ENCODE data around the gene LRRC75B.
A peak's percentile ranks its signal among the peaks of the same experiment; 100 is the strongest.
"Not testable (repeated sequence)": the region's sequence is repeated elsewhere in the genome, so short reads cannot be mapped to it uniquely, and the experiment has no call there.

Gene LRRC75B

GRCh38 chr22:24614794-24615193 is 21.9 kb upstream of the LRRC75B start:
- H3K27me3 Mint-ChIP-seq; H3K4me1 Mint-ChIP-seq (ENCODE audit: low read depth in 2 of 2); H3K27ac Mint-ChIP-seq; ATAC-seq (replicated peaks); DNase-seq; H3K9me3 Mint-ChIP-seq; H3K4me3 Mint-ChIP-seq: not testable (repeated sequence)
- H3K36me3 Mint-ChIP-seq (ENCODE audit: insufficient read depth), result peaks cover 12% of the 10 kb centered on the region

DNA sequence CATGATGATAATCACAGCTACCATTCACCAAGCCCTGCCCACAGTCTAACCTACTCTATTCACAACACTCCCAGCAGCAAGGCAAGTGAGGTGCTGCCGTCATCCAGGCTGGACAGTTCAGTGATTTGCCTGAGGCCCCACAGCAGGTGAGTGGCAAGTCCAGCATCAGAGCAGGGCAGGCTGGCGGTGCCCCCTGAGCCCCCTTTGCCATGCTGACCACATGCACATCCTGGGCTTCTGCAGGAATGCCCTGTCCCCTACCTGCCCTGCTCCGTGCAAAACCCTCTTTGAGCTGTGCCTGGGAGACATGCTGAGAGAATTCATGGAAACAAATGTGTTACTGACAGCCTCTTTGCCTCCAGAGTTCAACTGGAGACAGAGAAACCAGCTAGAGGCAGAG is 17.0 kb upstream of the LRRC75B start:
- not testable (repeated sequence) for H3K27me3 Mint-ChIP-seq; DNase-seq; H3K4me3 Mint-ChIP-seq; ATAC-seq (replicated peaks); H3K9me3 Mint-ChIP-seq; H3K27ac Mint-ChIP-seq
- H3K36me3 Mint-ChIP-seq (ENCODE audit: insufficient read depth), result peaks cover 19% of the 10 kb centered on the region
- H3K4me1 Mint-ChIP-seq (ENCODE audit: low read depth in 2 of 2), result peaks cover 4 to 18% of the 10 kb centered on the region in 2 donors

GRCh38 chr22:24608327-24608726 is 15.5 kb upstream of the LRRC75B start:
- not testable (repeated sequence) for H3K9me3 Mint-ChIP-seq; DNase-seq; ATAC-seq (replicated peaks); H3K27me3 Mint-ChIP-seq
- H3K27ac Mint-ChIP-seq, result peak overlapping the region; percentile 99
- peak overlapping the region; percentile 88 to 90 for H3K4me3 Mint-ChIP-seq
- peaks cover 17% of the 10 kb centered on the region for H3K36me3 Mint-ChIP-seq (ENCODE audit: insufficient read depth)
- peaks cover 15 to 29% of the 10 kb centered on the region in 2 donors for H3K4me1 Mint-ChIP-seq (ENCODE audit: low read depth in 2 of 2)

- ATAC-seq (replicated peaks) (peak; percentile 77), DNase-seq (peak; percentile 21 to 48 (median 44))
- H3K36me3 Mint-ChIP-seq (ENCODE audit: insufficient read depth), result peaks cover 17% of the 10 kb centered on the region
- H3K4me3 Mint-ChIP-seq, result peak overlapping the region; percentile 88 to 90
- H3K27me3 Mint-ChIP-seq, H3K9me3 Mint-ChIP-seq: not testable (repeated sequence)
- peaks cover 16 to 32% of the 10 kb centered on the region in 2 donors for H3K4me1 Mint-ChIP-seq (ENCODE audit: low read depth in 2 of 2)
- peak overlapping the region; percentile 99 for H3K27ac Mint-ChIP-seq
These were observed 14.6 kb upstream of the LRRC75B start for GRCh38 chr22:24607429-24607983.

DNA sequence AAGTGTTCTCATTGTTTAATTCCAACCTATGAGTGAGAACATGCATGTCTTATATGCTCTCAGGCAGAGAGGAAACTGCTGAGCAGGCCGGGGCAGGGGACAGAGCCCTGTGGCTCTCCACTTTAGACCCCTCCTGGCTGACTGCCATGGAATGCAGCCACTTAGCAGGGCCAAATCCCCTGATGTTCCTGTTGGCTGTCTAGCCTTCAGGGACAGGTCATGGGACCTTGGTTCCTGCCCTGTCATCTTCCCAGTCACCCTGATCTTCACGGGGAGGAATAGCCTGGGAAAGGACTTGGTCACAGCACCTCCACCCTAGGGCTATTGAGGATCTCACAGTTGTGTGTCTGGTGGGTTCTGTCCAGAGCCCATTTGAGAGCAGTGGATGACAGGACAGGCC is 13.5 kb upstream of the LRRC75B start:
- Mint-ChIP-seq H3K4me1 (ENCODE audit: low read depth in 2 of 2) (peaks cover 19 to 41% of the 10 kb centered on the region in 2 donors), H3K27ac (peak overlapping the region; percentile 52 to 77), H3K36me3 (ENCODE audit: insufficient read depth) (peaks cover 17% of the 10 kb centered on the region), H3K4me3 (peak overlapping the region in 1 of 2 donors; percentile 51)
- H3K27me3 Mint-ChIP-seq; ATAC-seq (replicated peaks); DNase-seq; H3K9me3 Mint-ChIP-seq: not testable (repeated sequence)

GRCh38 chr22:24603770-24604629 is 11.1 kb upstream of the LRRC75B start:
- not testable (repeated sequence) for DNase-seq
- peak; percentile 63 for ATAC-seq (replicated peaks)

DNA sequence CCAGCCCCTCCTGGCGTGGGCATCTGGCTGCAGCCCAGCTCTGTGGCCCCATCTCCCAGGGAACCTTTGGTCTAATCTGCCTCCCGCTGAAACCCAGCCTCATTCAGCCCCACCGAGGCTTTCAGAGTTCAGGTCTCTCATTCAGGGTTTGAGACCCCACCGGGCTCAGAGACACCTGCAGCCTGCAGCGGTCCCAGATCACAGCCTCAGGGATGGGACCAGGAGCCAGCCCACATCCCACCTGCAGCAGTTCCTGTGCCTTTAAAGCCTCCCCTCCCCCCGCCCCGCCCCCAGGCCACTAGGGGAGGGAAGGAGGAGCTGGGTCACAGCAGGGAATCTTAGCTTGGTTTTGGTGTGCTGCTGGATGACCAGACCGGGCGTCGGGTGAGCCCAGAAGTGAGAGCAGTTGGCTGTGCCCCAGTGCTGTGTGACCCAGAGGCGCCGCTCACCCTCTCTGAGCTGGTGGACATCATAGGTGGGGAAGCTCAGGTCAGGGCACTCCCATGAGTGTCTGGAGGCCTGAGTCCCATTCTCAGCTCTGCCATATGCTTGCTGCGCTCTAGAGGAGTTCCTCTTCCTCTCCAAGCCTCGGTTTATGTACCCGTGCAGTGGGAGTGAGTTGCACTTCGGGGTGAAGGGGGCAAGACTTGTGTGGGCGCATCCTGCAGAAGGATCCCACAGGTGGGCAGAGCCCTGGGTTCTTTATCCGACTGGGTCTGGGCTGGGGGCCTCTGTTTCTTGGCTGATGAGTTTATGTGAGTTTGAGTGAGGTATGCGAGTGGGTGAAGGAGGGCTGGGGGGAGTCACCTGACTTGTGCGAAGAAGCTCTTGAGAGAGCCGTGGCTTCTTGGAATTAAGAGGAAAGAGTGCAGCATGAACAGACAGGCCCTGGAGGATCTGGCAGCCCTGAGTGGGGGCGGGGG is 10.2 kb upstream of the LRRC75B start, which contains the start of gene GGT1:
Gene GGT1 (plus strand): TSS at position 347 of the 923 bp plus-strand sequence. CDS start 7,889 bp downstream, outside the sequence.
- H3K9me3 Mint-ChIP-seq; DNase-seq; ATAC-seq (replicated peaks); H3K27me3 Mint-ChIP-seq: not testable (repeated sequence)
- peaks cover 28 to 32% of the 10 kb centered on the region in 2 donors for H3K4me1 Mint-ChIP-seq (ENCODE audit: low read depth in 2 of 2)
- peak within 1 kb of the TSS; percentile 90 to 93 for H3K27ac Mint-ChIP-seq
- peak within 1 kb of the TSS; percentile 65 to 72 for H3K4me3 Mint-ChIP-seq
- peaks cover 13% of the 10 kb centered on the region for H3K36me3 Mint-ChIP-seq (ENCODE audit: insufficient read depth)

More at GRCh38 chr22:24603770-24604629, 11.1 kb upstream of the LRRC75B start:
- not testable (repeated sequence) for H3K27me3 Mint-ChIP-seq, H3K9me3 Mint-ChIP-seq
- H3K27ac Mint-ChIP-seq, result peak overlapping the region; percentile 90 to 93
- H3K36me3 Mint-ChIP-seq (ENCODE audit: insufficient read depth), result peaks cover 17% of the 10 kb centered on the region
- peaks cover 27 to 38% of the 10 kb centered on the region in 2 donors for H3K4me1 Mint-ChIP-seq (ENCODE audit: low read depth in 2 of 2)
- peak overlapping the region; percentile 65 to 72 for H3K4me3 Mint-ChIP-seq

DNA sequence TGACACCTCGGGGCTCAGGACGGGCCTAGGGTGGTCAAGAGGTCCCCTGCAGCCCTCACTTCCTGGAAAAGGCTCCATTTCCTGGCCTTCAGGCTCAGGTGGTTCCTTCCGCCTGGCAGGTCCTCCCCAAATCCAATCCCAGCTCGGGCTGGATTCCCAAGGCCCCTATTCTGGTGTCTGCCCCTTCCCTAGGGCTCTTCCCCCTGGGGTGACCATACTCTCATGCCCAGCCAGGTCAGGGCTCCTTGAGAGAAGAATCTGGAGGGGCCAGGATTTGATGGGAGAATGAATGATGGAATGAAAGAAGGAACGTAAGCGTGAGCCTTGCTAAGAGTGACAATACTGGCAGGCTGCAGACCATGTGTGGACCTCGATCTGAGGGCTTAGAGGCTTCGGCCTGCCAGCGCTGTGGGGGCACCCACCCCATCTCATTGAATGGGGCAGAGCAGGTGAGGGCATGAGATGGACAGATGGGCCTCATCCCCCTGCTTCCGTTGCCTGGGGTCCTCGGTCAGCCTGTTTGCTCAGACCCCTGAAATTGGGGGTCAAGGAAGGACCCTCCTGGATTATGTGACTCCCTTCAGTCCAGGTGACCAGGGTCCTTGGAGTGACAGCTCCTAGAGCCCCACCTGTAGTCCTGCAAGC is 9.4 kb upstream of the LRRC75B start:
- DNase-seq; H3K27me3 Mint-ChIP-seq; ATAC-seq (replicated peaks); H3K9me3 Mint-ChIP-seq; H3K4me3 Mint-ChIP-seq; H3K36me3 Mint-ChIP-seq (ENCODE audit: insufficient read depth): not testable (repeated sequence)
- peak overlapping the region in 1 of 2 donors; percentile 68 for H3K27ac Mint-ChIP-seq
- peaks cover 24 to 26% of the 10 kb centered on the region in 2 donors for H3K4me1 Mint-ChIP-seq (ENCODE audit: low read depth in 2 of 2)

- ATAC-seq (replicated peaks) (no peak), DNase-seq (no peak)
- no peaks in the 10 kb centered on the region for H3K27me3 Mint-ChIP-seq
- H3K9me3 Mint-ChIP-seq, result no peaks in the 10 kb centered on the region
- peak overlapping the region in 1 of 2 donors; percentile 68 for H3K27ac Mint-ChIP-seq
- H3K36me3 Mint-ChIP-seq (ENCODE audit: insufficient read depth), result peaks cover 3% of the 10 kb centered on the region
- peaks cover 24 to 26% of the 10 kb centered on the region in 2 donors for H3K4me1 Mint-ChIP-seq (ENCODE audit: low read depth in 2 of 2)
- no peak overlapping the region for H3K4me3 Mint-ChIP-seq
These were observed 8.6 kb upstream of the LRRC75B start for GRCh38 chr22:24601217-24602104.

DNA sequence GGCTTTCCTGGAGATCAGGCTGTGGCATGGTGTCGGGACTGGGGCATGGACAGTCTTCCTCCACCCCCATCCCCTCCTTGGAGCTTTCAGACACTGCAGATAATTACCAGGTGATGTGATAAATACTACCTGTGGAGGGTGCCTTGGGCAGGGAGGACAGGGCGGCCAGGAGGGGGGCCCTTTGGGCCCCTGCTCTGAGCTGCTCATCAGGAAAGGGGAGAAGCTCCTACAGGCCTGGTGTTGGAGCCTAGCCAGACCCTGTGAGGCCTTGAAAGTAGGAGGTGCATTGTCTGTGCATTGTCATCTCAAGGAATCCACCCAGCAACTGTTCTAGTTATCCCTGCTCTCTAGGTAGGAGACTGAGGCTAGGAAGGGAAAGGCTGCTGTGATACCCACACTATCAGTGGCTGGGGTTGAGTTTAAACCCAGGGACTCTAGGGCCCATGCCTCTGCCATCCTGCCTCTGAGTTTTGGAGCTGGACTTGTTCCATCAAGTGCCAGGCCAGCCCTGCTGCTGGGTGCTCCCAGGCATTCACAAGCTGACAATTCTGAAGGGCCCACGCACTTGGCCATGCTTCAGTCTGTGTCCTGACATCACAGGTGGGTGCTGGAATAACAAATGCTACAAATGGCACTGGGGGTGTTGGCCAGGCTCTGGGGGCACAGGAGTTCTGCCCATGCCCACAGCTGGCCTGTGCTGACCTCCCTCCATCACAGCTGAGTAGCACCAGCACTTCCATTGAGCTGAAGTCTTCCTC is 7.3 kb upstream of the LRRC75B start:
- H3K4me1 Mint-ChIP-seq (ENCODE audit: low read depth in 2 of 2), result peaks cover 24% of the 10 kb centered on the region in 2 donors
- not testable (repeated sequence) for H3K4me3 Mint-ChIP-seq; H3K9me3 Mint-ChIP-seq; H3K27me3 Mint-ChIP-seq; DNase-seq; H3K36me3 Mint-ChIP-seq (ENCODE audit: insufficient read depth); ATAC-seq (replicated peaks)
- H3K27ac Mint-ChIP-seq, result peak overlapping the region; percentile 46 to 56

GRCh38 chr22:24599514-24599913 is 6.6 kb upstream of the LRRC75B start:
- Mint-ChIP-seq H3K27me3 (no peaks in the 10 kb centered on the region), H3K9me3 (no peaks in the 10 kb centered on the region), H3K4me3 (no peak overlapping the region), H3K36me3 (ENCODE audit: insufficient read depth) (no peaks in the 10 kb centered on the region), H3K4me1 (ENCODE audit: low read depth in 2 of 2) (peaks cover 23 to 24% of the 10 kb centered on the region in 2 donors), H3K27ac (peak overlapping the region; percentile 46 to 56)
- ATAC-seq (replicated peaks) (no peak), DNase-seq (no peak)

Data from effector memory CD8-positive, alpha-beta T cell (primary cell).